CD4-positive, alpha-beta T cell (primary cell): ENCODE measurements around the gene RPL39L. TPM values are rescaled to one million over a fixed set of nuclear protein-coding genes. Genes with fewer than 3 reads are reported as not detected.

Experiments
- ATAC-seq: fragments of 200-7000 bp; cut with Tn5 transposase; one replicate; pipeline ENCODE4 v1.10.0; 2022; ENCODE audit warnings: mild to moderate bottlenecking; ENCODE audit not compliant: poor library complexity
- CTCF ChIA-PET: fragments of 350-600 bp; sonication (Branson Sonifier 250); formaldehyde crosslinking; loops from one replicate; lab custom pipeline; 2021; ENCODE audit warnings: antibody characterized with exemption, inconsistent platforms; lab: Charles Lee
- POLR2A ChIA-PET: fragments of 350-600 bp; sonication (Branson Sonifier 250); formaldehyde crosslinking; loops from one replicate; lab custom pipeline; 2021; ENCODE audit warnings: antibody characterized with exemption, inconsistent platforms; lab: Charles Lee
- DNase-seq, 14 experiments: peaks; one replicate each; pipeline ENCODE4 v3.0.0-alpha.2; 2013 to 2020; ENCODE audit warnings: mixed read lengths in 2 of 14
- H3K27ac ChIP-seq, 2 donors: one replicate each; pipeline versions ENCODE4 v1.5.1 to v1.7.0; 2013; ENCODE audit warnings: low read length in 2 of 2, low read depth in 1 of 2, mild to moderate bottlenecking in 1 of 2
- H3K27me3 ChIP-seq, 2 experiments: 1 replicate in 1 of 2; 2 replicates in 1 of 2; pipeline versions ENCODE4 v1.6.1 to v1.7.0; 2013; ENCODE audit warnings: low read length in 2 of 2, control low read depth in 1 of 2, mild to moderate bottlenecking in 1 of 2, moderate library complexity in 1 of 2; ENCODE audit not compliant: insufficient read depth in 2 of 2, control insufficient read depth in 1 of 2
- H3K36me3 ChIP-seq: one replicate; pipeline ENCODE4 v1.6.1; 2013; ENCODE audit warnings: low read length, control low read depth; ENCODE audit not compliant: insufficient read depth
- H3K4me1 ChIP-seq: one replicate; pipeline ENCODE4 v1.6.1; 2013; ENCODE audit warnings: low read length, control low read depth; ENCODE audit not compliant: insufficient read depth
- H3K4me3 ChIP-seq: one replicate; pipeline ENCODE4 v1.5.1; 2013; ENCODE audit warnings: mild to moderate bottlenecking, low read length, moderate library complexity
- H3K9me3 ChIP-seq, 2 experiments: 1 replicate in 1 of 2; 2 replicates in 1 of 2; pipeline versions ENCODE4 v1.6.1 to v1.7.0; 2013; ENCODE audit warnings: low read length in 2 of 2, mild to moderate bottlenecking in 2 of 2, control low read depth in 1 of 2, moderate library complexity in 1 of 2; ENCODE audit not compliant: control insufficient read depth in 1 of 2, insufficient read depth in 1 of 2
- H3K27ac Mint-ChIP-seq: one replicate; pipeline ENCODE4 v1.8.0; 2020; ENCODE audit warnings: mixed read lengths
- H3K27me3 Mint-ChIP-seq: one replicate; pipeline ENCODE4 v1.8.0; 2021; ENCODE audit warnings: mixed read lengths
- H3K36me3 Mint-ChIP-seq: one replicate; pipeline ENCODE4 v1.8.0; 2021; ENCODE audit warnings: low read depth, mixed read lengths
- H3K4me1 Mint-ChIP-seq: one replicate; pipeline ENCODE4 v1.8.0; 2021; ENCODE audit warnings: low read depth, mixed read lengths
- H3K4me3 Mint-ChIP-seq: one replicate; pipeline ENCODE4 v1.8.0; 2020; ENCODE audit warnings: mild to moderate bottlenecking, mixed read lengths
- H3K9me3 Mint-ChIP-seq: one replicate; pipeline ENCODE4 v1.8.0; 2020; ENCODE audit warnings: mixed read lengths
- CTCF ChIP-seq: fragments of 200-600 bp; IDR thresholded peaks from one replicate; pipeline ENCODE4 v1.8.0; 2022; ENCODE audit warnings: antibody characterized with exemption, mild to moderate bottlenecking
- intact Hi-C, 2 experiments: fragments of 100-400 bp; cut with DNase I in 1 of 2; cut with micrococcal nuclease in 1 of 2; formaldehyde crosslinking; loops; one replicate each; pipeline versions ENCODE4 v1.15.1 to v1.9.0; 2023 to 2025; cut with DNase I, micrococcal nuclease
- total RNA-seq, 174 experiments: library from RNA in 2 of 174; stranded (reverse) in 2 of 174; gene quantifications; one replicate each; pipeline ENCODE4 v1.2.3 and lab custom pipeline; 2021 to 2026

The RPL39L gene
- total RNA-seq, 2 experiments from 2014 or later: 1.1 to 1.7 TPM

GRCh38 chr3:187105700-187106099 lies 33.6 kb downstream of the RPL39L start:
- DNase-seq (no peak), ATAC-seq (no peak)
- Histone ChIP-seq H3K27me3 (no peaks in the 10 kb centered on the region), H3K4me3 (no peak overlapping the region), H3K27ac (no peak overlapping the region), H3K36me3 (no peaks in the 10 kb centered on the region), H3K4me1 (peaks cover 15% of the 10 kb centered on the region), H3K9me3 (no peaks in the 10 kb centered on the region)
- no peaks in the 10 kb centered on the region for H3K9me3 Mint-ChIP-seq
- H3K27me3 Mint-ChIP-seq: no peaks in the 10 kb centered on the region
- POLR2A ChIA-PET: no interaction called here
- H3K27ac Mint-ChIP-seq: no peak overlapping the region
- no peaks in the 10 kb centered on the region for H3K36me3 Mint-ChIP-seq
- no peak for TF ChIP-seq CTCF
- CTCF ChIA-PET: interaction anchor here (1.0 to 1.1 kb wide), 3 partner anchors 9 to 59 kb away, joined by 3 to 4 read pairs (median 4); no protein-coding TSS in a partner anchor
- peaks cover 26% of the 10 kb centered on the region for H3K4me1 Mint-ChIP-seq
- intact Hi-C loops: no loop called here
- no peak overlapping the region for H3K4me3 Mint-ChIP-seq

- peak in 2 of 14 experiments; percentile 16 to 20 for DNase-seq
- ATAC-seq: no peak
- Mint-ChIP-seq H3K9me3 (no peaks in the 10 kb centered on the region), H3K27ac (no peak overlapping the region), H3K4me1 (peaks cover 29% of the 10 kb centered on the region), H3K36me3 (no peaks in the 10 kb centered on the region), H3K4me3 (peak overlapping the region; percentile 4), H3K27me3 (no peaks in the 10 kb centered on the region)
- POLR2A ChIA-PET: no interaction called here
- CTCF ChIA-PET: interaction anchor here (1.1 kb wide), 1 partner anchor 60 kb away, joined by 3 read pairs; no protein-coding TSS in a partner anchor
- Histone ChIP-seq H3K36me3 (no peaks in the 10 kb centered on the region), H3K9me3 (no peaks in the 10 kb centered on the region), H3K27me3 (no peaks in the 10 kb centered on the region), H3K4me3 (no peak overlapping the region), H3K4me1 (peaks cover 15% of the 10 kb centered on the region), H3K27ac (no peak overlapping the region)
- intact Hi-C loops: no loop called here
- no peak for TF ChIP-seq CTCF
These were observed 34.4 kb downstream of the RPL39L start for GRCh38 chr3:187104933-187105332.

GRCh38 chr3:187104342-187104741 lies 35.0 kb downstream of the RPL39L start:
- CTCF ChIA-PET: interaction anchor here (1.1 kb wide), 1 partner anchor 61 kb away, joined by 3 read pairs; no protein-coding TSS in a partner anchor
- Histone ChIP-seq H3K4me1 (peaks cover 15% of the 10 kb centered on the region), H3K27ac (no peak overlapping the region), H3K27me3 (no peaks in the 10 kb centered on the region), H3K9me3 (no peaks in the 10 kb centered on the region), H3K4me3 (no peak overlapping the region), H3K36me3 (no peaks in the 10 kb centered on the region)
- POLR2A ChIA-PET: no interaction called here
- no peak for TF ChIP-seq CTCF
- H3K4me3 Mint-ChIP-seq: no peak overlapping the region
- intact Hi-C loops: no loop called here
- H3K4me1 Mint-ChIP-seq: peaks cover 29% of the 10 kb centered on the region
- no peak overlapping the region for H3K27ac Mint-ChIP-seq
- no peak for DNase-seq
- H3K9me3 Mint-ChIP-seq: no peaks in the 10 kb centered on the region
- H3K36me3 Mint-ChIP-seq: no peaks in the 10 kb centered on the region
- no peaks in the 10 kb centered on the region for H3K27me3 Mint-ChIP-seq
- no peak for ATAC-seq
